GOT3 (cell line): ENCODE measurements around the gene UGCG.
"Not testable (repeated sequence)": the region's sequence is repeated elsewhere in the genome, so short reads cannot be mapped to it uniquely, and the experiment has no call there.

ENCODE experiments used
- DNase-seq: peaks from one replicate; lab custom pipeline; 2025; ENCODE audit warnings: mixed read lengths; lab: John Stamatoyannopoulos, UW

Gene UGCG

DNA sequence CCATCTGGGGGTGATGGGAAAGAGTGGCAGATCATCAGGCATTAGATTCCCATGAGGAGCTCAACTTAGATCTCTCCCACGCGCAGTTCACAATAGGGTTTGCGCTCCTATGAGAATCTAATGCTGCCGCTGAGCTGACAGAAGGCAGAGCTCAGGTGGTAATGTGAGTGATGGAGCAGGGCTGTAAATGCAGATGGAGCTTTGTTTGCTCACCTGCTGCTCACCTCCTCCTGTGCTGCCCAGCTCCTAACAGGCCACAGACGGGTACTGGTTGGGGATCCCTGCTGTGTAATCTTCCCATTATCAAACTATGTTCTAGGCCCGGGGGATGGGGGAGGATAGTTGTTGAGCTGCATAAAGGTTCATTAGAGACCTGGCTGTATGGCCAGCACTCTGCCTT is 58.4 kb downstream of the UGCG start:
- no peak for DNase-seq

DNA sequence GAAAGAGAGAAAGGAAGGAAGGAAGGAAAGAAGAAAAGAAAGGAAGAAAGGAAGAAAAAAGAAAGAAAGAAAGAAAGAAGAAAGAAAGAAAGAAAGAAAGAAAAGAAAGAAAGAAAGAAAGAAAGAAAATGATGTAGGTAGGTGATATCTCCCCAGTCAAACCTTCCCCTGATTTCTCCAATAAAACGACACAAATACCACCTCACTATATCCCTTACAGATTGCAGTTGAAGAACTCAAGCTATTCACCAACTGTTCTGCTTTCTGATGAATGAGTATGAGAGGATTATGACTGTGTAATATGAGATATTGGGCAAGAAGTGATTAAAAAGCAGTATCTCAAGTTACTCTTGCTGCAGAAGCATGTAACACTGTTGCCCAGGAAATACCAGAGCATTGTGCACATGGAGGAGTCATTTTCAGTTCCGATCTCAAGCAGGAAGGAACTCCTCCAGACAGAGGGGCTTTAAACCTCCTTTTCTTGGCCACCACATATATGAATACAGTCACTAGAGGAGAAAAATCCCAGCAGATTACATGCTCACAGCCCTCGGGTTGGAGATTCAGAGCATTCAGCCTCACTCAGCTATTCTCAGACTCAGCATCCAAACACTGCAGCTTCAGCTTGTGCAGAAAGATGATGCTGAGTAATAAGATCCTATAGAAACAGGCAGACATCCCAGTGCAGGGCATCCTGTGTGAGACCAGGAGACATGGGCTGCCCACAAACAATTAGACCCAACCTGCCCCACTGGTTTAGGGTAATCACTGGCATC is 61.4 kb downstream of the UGCG start:
- DNase-seq = no peak

DNA sequence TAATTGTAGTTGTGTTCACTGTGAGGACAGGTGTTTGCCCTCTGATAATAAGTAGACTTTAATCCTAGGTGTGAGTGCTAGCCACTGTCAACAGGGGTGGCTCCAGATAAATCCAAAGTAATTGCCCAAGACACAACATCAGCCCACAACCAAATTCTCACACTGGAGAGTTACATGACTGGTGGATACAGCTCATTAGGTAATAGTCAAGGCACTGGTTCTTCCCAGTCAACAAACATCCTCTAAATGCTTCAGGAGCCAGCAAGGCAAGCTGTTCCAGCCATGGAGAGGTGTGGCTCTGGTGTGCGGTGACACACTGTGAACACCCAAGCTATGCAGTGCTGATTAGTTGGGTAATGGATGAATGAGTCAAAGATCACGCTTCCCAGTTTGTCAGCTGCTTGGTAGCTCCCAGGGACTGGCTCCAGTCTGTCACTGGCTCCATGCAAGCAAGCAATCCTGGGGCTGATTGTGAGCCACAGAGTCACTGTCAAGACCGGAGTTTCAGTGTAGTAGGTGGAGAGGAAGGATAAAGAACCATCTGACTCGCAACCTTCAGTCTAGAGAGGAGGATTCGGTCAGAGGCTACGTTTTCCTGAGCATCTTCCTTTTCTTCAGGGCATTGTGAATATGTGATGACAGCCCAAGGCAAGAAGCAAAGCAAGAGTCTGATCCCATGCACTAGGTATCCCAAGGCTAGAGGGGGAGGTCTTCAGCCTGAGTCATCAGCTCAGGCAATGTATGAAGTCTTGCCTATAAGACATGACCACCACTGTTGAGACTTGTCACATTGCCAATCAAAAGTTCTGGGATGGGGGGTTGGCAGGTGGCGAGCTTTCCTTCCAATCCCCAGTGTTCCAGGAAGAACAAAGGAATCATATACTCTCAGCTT is 63.1 kb downstream of the UGCG start:
- no peak for DNase-seq

DNA sequence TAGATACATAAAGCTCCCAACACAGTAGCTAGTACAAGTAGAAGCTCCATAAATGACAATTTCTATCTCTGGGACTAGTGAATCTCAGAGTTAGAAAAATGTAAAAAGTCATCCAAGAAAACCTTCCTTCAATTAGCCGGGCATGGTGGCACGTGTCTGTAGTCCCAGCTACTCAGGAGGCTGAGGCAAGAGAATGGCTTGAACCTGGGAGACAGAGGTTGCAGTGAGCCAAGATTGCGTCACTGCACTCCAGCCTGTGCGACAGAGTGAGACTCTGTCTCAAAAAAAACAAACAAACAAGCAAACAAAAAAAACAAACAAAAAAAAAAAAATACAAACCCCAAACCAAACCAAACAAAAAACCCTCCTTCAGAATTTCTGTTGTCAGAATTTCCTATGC is 63.9 kb downstream of the UGCG start:
- not testable (repeated sequence) for DNase-seq

DNA sequence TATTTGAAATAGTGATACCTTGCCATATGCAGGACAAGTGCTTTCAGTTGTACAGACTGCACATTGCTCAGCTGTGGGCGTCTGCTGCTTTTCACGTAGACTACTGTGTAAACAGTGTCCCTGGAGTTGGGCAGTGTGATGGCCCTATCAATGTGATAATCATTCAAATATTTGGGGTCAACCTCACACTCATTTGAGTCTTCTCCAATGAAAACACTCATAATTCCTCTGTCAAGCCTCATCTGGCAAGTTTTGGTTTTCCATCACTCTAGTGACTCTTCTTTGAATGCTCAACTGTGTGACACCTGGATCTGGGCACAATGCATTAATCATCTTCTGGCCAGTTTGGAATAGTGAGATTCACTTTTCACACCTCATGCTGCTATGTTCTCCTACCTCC is 64.4 kb downstream of the UGCG start:
- DNase-seq = no peak

DNA sequence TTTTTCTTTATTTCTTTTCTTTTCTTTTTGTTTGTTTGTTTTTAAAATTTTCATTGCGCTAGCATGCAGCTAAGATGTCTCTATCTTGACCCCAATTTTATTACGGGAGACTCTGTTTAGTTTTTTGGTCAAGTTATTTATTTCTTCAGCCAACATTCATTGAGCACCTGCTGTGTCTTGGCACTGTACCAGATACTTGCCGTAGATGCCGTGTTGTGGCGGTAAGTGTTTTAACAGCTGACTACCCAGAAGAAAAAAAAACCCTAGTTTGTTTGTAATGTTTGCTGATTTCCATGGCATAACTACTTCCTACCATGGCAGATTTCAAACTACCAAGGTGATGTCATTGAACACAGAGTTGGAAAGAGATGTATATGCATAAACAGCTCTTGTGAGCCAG is 65.0 kb downstream of the UGCG start:
- no peak for DNase-seq

DNA sequence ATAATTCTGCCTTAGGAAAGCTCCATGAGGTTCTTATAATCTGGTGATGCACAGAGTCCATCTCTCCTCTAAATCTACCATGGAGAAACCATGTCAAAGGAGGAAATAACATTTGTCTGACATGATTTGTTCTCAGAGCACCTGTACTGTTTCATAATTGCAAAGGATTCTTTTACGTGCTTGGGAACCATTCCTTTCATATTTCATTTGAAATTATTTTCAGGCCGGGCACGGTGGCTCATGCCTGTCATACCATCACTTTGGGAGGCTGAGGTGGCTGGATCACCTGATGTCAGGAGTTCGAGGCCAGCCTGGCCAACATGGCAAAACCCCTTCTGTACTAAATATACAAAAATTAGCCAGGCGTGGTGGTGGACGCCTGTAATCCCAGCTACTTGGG is 65.4 kb downstream of the UGCG start:
- no peak for DNase-seq

DNA sequence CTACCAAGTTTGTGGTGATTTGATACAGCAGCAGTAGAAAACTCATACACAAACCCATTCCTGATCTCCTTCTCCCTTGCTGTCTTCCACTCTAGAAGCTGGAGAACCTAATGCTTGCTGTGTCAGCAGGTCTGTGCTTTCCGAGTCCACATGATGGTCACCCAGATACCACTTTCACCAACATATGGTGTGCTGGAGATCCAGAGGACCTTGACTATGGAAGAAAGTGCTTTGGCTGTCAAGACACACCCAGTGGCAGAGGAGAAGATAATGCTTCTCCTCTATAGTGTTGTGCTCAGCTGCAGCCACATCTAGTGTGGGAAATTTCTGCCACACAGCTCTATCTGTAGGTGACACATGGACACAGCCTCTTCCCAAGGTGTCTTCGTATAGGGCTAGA is 67.4 kb downstream of the UGCG start:
- no peak for DNase-seq

DNA sequence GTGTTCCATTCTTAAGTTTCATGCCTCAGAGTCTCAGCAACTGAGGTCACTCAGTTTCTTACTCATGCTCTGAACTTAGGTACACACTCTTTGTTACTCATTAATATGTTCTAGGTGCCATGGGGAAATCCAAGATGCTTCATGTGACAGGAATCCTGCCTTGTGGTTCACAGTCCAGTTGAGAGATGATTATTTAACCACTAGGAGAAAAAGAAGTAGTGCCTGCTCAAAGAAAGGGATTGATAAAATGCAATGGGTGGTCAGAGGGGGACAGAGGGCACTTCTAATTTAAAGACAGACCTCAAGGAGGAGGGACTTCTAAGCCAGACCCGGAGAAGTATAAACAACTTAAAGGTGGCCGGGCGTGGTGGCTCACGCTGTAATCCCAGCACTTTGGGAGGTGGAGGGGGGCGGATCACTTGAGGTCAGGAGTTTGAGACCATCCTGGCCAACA is 69.0 kb downstream of the UGCG start:
- no peak for DNase-seq

DNA sequence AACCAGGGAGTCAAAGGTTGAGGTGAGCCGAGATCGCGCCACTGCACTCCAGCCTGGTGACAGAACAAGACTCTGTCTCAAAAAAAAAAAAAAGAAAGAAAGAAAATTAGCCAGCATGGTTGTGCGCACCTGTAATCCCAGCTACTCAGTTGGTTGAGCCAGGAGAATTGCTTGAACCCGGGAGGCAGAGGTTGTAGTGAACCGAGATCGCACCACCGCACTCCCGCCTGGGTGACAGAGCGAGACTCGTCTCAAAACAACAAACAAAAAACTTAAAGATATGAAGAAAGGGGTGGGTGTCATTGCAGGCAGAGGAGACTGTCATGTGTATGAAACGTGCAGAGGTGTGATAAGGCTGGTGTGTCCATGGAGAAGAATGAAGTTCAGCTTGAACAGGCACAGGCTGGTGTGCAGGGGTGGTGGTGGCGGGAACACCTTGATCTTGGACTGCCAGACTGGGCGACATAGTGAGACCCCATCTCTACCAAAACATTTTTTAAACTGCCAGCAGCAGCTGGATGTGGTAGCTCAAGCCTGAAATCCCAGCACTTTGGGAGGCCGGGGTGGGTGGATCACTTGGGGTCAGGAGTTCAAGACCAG is 69.6 kb downstream of the UGCG start:
- no peak for DNase-seq

DNA sequence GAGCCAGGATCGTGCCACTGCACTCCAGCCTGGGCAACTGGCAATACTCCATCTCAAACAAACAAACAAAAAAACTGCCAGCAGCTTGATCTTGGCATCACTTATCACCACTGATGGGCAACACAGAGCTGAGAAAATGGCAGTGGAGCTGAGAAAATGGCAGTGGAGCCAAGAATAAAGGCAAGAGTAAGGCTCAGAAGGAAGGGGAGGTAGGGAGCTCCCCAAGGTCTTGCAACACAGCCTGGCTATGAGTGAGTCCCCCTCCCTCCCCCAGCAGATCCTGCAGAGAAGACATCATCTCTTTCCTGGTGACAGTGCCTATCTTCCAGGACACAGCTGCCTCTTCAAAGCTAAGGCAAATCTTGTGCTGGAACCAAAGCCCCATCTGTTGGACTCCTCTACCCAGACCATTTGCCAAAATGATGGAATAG is 70.3 kb downstream of the UGCG start:
- DNase-seq = no peak

DNA sequence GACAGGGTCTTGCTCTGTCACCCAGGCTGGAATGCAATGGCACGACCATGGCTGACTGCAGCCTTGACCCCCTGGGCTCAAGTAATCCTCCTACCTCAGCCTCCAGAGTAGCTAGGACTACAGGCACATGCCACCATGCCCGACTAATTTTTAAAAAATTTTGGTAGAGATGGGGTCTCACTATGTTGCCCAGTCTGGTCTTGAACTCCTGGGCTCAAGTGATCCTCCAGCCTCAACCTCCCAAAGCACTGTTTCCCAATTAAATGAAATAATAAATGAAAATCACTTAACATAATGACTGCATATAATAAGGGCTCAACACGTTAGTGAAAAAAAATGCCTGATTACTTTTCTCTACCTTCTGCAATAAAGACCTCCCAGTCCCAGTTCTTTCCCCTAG is 71.0 kb downstream of the UGCG start:
- DNase-seq = no peak

DNA sequence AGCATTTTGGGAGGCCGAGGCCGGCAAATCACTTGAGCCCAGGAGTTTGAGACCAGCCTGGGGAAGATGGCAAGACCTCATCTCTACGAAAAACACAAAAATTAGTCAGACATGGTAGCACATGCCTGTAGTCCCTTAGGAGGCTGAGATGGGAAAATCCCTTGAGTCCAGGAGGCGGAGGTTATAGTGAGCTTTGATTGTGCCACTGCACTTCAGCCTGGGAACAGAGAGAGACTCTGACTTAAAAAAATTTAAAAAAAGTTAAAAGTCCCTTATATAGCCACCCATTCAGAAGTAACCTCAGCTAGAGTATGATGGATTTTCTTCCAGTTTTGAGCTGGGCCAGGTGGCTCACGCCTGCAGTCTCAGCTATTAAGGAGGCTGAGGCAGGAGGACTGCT is 72.4 kb downstream of the UGCG start:
- DNase-seq = no peak

DNA sequence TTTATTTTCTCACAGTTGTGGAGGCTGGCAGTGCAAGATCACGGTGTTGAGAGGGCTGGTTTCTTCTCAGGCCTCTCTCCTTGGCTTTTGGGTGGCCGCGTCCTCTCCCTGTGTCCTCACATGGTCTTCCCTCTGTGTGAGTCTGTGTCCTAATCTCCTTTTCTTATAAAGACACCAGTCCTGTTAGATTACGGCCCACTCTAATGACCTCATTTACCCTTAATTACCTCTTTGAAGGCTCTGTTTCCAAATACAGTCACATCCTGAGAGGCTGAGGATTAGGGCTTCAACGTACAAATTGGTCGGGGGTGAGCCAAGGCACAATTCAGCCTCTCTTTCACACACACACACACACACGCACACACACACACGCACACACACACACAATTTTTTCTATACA is 73.0 kb downstream of the UGCG start:
- no peak for DNase-seq

DNA sequence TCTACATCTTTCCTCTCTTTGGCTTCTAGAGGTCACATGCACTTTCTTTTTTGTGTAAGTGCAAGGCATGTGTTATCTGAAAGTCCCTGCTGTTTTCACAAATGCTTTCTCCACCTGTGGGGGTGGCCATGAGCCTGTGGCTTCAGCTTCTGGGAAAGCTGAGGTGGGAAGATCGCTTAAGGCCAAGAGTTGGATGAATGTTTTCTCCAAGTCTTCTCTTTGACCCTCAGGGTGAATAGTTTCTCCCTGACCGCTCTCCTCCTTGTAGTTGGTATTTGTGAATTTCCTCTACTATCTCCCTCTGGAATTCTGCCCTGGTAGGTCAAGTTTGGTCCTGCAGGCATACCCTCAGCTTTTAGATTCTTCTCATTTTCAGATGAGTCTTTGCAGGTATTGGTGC is 74.2 kb downstream of the UGCG start:
- DNase-seq = no peak

DNA sequence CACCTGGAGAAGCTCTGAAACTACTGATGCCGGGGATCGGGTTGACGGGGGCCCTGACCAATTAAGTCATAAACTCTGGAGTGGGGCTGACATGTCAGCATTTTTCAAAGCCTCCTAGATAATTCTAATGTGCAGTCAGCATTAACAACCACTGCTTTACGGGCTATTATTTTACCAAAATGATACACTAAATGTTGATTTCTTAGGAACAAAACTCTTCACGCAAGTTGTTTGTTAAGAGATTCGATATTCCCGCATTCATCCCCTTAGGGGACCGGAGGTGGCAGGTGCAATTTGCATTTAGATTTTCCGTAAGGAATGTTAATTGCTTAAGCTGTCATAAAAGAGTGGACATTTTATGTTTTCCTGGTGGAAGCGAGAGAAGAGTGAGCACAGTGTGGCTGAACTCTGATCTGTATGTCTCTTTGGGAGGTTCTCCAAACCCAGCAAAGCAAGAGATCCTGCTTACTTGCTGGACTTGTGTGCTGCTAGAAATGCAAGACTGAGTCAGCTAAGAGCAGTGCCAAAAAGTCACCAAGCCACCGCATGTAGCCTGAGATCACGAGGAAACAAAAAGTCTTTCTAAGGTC is 77.6 kb downstream of the UGCG start:
- DNase-seq = no peak

DNA sequence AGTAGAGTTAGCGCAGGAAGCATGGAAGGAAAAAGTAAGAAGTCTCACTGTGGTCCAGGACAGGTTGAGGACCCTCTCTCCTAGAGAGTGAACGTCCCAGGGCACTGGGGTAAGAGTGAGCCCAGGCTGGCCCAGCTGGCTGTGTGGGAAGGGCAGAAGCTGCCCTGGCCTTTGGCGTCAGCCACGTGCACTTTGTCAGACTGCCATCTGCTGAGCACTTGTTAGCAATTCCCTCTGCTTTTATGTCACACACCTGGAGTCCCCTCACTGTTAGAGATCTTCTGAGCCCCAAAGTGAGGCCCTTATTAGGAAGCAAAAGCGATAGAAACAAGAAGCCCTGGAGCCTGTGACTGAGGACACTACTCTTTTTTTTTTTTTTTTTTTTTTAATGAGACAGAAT is 79.1 kb downstream of the UGCG start:
- no peak for DNase-seq

DNA sequence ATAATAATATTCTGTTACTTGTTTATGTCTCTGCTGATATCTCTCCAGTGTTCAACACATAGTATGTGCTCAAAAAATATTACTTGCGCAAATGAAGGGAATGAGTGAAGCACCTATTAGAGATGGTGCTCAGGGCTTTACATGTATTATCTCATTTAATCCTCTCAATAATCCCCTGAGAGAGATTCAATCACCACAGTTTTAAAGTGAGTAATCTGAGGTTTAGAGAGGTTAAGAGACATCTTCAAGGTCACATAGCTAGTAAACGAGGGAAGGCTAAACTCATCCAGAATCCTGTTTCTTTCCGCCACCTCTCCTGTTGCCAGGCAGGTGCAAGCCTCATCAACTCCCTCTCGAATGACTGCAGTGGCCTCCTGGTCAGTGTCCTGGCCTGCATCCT is 82.0 kb downstream of the UGCG start:
- DNase-seq = no peak

DNA sequence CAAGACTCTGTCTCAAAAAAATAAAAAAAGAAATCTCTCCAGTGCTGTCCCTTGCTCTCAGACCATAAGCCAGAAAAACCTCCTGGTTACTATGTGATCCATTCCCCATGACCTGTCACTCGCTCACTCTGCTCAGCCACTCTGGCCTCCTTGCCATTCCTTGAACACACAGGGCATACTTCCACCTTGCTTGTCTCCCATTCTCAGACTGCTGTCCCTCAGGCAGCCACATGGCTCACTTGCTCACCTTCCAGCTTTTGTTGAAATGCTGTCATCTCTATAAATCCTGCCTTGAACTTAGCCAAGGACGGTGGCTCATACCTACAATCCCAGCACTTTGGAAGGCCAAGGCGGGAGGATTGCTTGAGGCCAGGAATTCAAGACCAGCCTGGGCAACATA is 82.9 kb downstream of the UGCG start:
- no peak for DNase-seq

DNA sequence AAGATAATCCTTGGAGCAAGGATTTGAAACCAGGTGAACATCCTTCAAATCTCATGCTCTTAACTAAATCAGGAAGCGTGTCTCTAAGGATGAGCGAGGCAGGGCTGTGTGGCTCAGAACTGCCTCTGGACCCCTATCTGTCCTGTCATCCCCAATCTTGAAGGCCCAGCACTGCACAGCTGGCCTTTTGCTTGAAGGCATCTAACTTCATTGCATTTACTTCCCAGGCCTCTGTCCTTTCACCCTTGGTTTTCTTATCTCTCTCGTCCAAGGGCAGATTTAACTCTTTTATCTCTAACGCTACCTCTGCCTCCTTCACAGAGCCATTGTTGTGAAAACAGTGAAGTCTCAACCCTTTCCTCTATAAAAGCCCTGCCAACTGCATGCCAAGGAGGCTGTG is 83.8 kb downstream of the UGCG start:
- DNase-seq = no peak

DNA sequence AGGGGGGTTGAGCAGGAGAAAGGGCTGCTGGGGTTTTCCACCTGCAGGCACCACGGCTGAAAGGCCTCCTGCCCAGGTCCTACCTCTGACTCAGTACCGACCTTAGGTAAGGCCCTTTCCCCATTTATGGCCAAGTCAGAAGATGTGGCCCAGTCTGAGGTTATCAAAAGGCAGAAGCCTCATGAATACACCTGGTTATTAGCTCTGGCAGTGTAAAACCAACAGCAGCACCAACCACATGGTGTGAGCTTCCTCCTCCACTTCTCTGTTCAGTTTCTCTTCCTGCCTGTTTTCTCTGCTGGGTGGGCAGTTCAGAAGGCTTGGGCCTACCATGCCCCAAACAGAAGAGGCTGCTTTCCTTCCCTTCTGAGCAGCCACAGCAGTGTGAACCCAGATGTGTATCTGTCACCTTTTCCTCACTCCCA is 86.9 kb downstream of the UGCG start:
- no peak for DNase-seq

DNA sequence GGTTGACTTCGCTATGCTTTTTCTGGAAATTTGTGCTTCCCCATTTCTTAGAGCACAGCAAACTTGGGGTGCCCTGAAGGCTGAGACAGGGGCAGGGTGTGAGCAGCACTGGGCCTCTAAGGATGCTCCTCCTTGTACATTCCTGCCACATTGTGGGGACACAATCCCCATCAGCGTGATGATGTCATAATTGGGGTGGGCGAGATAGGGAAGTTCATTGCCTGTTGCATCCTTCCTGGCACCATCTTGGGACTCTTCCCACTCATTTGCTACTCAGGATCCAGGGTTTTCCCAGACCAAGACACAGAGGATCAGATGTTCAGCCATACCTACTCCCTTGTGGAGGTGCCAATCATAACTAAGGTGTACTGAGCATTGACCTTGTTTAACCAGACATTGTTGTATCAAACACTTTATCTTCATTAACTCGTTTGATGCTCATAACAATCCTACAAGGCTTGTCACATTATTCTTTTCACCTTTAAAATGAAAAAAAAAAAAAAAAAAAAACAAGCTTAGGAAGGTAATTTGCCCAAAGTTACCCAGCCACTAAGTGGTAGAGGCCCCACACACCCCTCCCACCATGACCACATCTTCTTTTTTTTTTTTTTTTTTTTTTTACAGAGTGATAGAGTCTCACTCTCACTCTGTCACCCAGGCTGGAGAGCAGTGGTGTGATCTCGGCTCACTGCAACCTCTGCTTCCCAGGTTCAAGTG is 87.6 kb downstream of the UGCG start:
- no peak for DNase-seq
